Cardiac fibroblast (primary cell): Measurements from ENCODE around the gene RC3H2.
A peak's percentile ranks its signal among the peaks of the same experiment; 100 is the strongest.
"Not testable (repeated sequence)": the region's sequence is repeated elsewhere in the genome, so short reads cannot be mapped to it uniquely, and the experiment has no call there.

Experiments
- DNase-seq, 2 donors: peaks; one replicate each; pipeline versions ENCODE4 v3.0.0 to v3.0.0-alpha.2; 2010; ENCODE audit warnings: low read depth in 2 of 2
- H3K4me3 ChIP-seq, 2 donors: replicated peaks in 1 of 2; 1 replicate in 1 of 2; 2 replicates in 1 of 2; pipeline ENCODE4 v1.5.1; 2011; ENCODE audit warnings: low read depth in 2 of 2, low read length in 2 of 2, mild to moderate bottlenecking in 2 of 2, moderate library complexity in 1 of 2
- TF ChIP-seq, protein P1 (sequence below): IDR thresholded peaks from one replicate; pipeline ENCODE4 v1.5.1; 2011; ENCODE audit warnings: low read depth, mild to moderate bottlenecking, low read length, inconsistent platforms

RC3H2 gene

DNA sequence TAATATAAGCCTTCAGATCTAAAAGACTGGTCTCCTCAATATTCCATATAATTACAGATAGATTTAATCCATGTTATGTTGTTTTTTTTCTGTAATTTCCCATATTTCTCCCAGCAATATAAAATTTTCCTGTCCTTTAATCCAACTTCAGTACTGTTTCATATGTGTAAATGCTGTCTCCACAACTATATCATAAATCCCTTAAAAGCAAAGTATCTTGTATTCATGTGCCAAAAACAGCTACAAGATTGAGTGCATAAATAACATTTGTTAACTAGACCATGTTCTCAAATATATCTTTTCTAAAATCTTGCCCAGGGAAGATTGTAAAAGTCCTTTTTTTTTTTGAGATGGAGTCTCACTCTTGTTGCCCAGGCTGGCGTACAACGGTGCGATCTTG is 41.8 kb downstream of the RC3H2 start:
- no peak overlapping the region for H3K4me3 ChIP-seq
- TF ChIP-seq, protein P1, sequence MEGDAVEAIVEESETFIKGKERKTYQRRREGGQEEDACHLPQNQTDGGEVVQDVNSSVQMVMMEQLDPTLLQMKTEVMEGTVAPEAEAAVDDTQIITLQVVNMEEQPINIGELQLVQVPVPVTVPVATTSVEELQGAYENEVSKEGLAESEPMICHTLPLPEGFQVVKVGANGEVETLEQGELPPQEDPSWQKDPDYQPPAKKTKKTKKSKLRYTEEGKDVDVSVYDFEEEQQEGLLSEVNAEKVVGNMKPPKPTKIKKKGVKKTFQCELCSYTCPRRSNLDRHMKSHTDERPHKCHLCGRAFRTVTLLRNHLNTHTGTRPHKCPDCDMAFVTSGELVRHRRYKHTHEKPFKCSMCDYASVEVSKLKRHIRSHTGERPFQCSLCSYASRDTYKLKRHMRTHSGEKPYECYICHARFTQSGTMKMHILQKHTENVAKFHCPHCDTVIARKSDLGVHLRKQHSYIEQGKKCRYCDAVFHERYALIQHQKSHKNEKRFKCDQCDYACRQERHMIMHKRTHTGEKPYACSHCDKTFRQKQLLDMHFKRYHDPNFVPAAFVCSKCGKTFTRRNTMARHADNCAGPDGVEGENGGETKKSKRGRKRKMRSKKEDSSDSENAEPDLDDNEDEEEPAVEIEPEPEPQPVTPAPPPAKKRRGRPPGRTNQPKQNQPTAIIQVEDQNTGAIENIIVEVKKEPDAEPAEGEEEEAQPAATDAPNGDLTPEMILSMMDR, result no peak
- DNase-seq, result no peak

DNA sequence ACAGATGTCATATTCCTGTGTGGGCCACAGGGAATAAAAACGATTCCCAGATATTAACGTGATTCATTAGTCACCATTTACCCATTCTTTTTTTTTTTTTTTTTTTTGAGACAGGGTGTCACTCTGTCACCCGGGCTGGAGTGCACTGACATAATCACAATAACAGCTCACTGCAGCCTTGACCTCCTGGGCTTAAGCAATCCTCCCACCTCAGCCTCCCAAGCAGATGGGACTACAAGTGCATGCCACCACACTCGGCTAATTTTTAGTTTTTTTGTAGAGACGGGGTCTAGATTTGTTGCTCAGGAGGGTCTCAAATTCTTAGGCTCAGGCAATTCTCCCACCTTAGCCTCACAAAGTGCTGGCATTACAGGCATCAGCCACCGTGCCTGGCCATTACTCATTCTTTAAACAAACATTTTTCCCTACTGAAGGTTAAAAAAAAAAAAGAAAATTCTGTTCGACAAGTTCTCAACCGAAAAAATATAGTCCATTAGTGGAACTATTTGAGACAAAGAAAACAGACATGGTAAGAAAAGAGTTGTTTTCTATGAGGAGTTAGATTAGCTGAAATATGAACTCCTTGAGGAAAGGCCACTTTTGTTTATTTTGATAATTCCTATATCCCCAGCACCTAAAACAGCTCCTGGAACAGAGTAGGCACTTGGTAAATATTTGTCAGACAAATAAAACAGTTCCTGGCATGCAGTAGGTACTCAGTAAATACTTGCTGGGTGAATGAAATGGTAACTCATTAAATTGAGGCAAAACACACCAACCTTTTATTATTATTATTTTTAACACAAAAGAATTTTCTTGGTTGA is 44.6 kb downstream of the RC3H2 start:
- no peak overlapping the region for H3K4me3 ChIP-seq
- TF ChIP-seq, protein P1, result no peak
- peak in 1 of 2 donors; percentile 8 for DNase-seq

DNA sequence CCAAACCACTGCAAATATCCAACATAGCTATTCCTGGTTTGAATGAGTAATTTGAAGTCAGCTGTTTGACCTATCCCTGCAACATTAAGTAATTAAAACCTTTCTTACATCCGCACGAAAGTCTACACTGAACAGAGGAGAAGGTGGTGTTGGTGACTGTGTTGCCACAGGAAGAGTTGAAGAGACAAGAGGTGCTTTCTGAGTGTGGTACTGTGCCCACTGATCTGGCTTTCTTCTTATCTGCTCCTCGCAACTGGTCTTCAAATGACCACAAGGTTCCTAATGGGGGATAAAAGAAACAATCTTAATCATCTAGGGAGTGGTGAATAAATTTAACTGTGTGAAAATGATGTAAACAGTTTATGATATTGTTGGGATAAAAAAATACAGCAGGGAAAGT is 47.3 kb downstream of the RC3H2 start:
- DNase-seq, result no peak
- TF ChIP-seq, protein P1, result no peak
- no peak overlapping the region for H3K4me3 ChIP-seq

DNA sequence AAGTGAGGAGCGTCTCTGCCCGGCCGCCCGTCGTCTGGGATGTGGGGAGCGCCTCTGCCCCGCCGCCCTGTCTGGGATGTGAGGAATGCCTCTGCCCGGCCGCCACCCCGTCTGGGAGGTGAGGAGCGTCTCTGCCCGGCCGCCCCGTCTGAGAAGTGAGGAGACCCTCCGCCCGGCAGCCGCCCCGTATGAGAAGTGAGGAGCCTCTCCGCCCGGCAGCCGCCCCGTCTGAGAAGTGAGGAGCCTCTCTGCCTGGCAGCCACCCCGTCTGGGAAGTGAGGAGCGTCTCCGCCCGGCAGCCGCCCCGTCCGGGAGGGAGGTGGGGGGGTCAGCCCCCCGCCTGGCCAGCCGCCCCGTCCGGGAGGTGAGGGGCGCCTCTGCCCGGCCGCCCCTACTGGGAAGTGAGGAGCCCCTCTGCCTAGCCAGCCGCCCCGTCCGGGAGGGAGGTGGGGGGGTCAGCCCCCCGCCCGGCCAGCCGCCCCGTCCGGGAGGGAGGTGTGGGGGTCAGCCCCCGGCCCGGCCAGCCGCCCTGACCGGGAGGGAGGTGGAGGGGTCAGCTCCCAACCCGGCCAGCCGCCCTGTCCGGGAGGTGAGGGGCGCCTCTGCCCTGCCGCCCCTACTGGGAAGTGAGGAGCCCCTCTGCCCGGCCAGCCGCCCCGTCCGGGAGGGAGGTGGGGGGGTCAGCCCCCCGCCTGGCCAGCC is 52.9 kb downstream of the RC3H2 start:
- DNase-seq, H3K4me3 ChIP-seq: not testable (repeated sequence)

DNA sequence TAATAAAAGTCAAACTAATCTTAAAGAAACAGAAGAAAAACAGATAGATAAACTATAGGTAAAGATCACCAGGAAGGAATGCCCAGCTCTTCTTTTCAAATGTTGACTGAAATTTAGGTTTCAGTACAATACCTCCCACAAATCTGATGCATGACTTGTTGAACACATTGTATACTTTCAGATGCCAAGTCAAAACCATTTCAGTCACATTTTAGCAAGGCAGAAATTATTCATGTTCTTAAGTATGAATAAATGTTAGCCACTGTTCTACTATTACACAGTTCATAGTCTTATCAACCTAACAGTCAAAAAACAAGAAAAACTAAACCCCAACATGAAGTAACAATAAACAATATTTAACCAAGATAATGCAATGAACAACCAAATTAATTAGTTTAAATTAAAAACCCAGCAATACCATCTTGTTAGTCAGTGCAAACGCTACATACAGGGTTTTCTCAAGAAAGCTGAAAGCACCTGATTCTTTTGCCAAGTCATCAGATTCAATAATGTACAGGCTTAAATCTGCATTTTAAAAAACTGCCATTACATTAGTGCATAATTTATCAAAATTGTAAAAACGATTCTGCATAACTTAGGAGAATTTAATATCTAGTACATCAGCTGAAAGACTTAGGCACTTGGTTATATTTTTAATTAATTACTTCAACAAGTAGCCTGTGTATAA is 56.8 kb downstream of the RC3H2 start:
- no peak for DNase-seq
- TF ChIP-seq, protein P1, result no peak
- H3K4me3 ChIP-seq, result no peak overlapping the region

DNA sequence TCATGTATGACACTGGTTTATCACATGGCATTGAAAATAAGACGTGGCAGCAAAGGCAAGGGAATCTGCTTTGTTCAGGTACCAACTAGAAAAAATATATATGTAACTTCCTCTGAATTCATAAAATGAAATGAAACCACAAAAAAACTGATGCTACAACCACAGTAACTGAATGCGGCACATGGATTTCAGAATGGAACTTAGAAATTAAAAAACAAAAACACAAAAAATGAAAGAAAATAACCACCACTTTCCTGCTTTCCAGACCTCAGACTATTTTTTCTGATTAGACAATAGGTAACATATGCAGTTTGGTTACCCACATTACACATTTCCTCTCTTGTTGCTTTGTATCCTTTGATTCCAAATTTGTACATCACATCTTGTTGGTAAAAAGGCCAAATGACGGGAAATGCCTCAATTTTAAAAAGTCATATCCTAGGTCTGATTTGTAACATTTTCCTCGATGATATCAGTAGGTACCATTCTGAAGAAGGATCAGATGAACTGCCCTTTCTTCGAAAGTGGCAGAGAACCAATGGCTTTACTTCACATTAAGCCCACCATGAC is 58.7 kb downstream of the RC3H2 start:
- H3K4me3 ChIP-seq, result no peak overlapping the region
- TF ChIP-seq, protein P1, result no peak
- DNase-seq, result no peak

DNA sequence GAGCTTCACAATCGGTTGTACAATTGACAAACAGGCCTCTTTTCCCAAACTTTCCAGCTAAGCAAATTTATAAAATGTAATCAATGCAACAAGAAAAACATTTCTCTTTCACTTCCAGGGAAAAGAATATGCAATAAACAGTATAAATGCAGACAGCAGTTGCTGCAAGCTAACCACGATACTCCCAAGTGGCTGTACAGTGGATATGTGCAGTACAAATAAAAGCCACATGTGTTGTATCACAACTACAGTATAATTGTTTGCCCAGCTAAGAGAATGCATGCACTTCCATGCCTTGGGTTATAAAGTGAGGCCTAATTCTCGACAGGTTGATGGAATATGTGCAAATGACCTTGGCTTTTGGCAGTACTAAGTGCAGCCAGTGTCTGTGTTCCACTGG is 60.0 kb downstream of the RC3H2 start:
- H3K4me3 ChIP-seq, result no peak overlapping the region
- TF ChIP-seq, protein P1, result no peak
- no peak for DNase-seq
